HG03060 (cell line): ENCODE data around the gene NT5C2.
A peak's percentile ranks its signal among the peaks of the same experiment; 100 is the strongest.

Source experiments
- ATAC-seq: cut with Tn5 transposase; IDR thresholded peaks from one replicate; pipeline ENCODE4 v1.9.1; 2021; ENCODE audit warnings: low read depth, moderate number of reproducible peaks; ENCODE audit not compliant: unreplicated experiment

NT5C2 gene

GRCh38 chr10:103125323-103126267 lies 67.5 kb downstream of the NT5C2 start:
- ATAC-seq: peak; percentile 68

- ATAC-seq: no peak
Measured at GRCh38 chr10:103124420-103125096, 68.5 kb downstream of the NT5C2 start.

- ATAC-seq: no peak
Measured at GRCh38 chr10:103123282-103124024, 69.6 kb downstream of the NT5C2 start.

- ATAC-seq: no peak
Measured at GRCh38 chr10:103120977-103121735, 71.9 kb downstream of the NT5C2 start.

- no peak for ATAC-seq
Measured at GRCh38 chr10:103120546-103120945, 72.5 kb downstream of the NT5C2 start.

- ATAC-seq: no peak
Measured at GRCh38 chr10:103117247-103117646, 75.8 kb downstream of the NT5C2 start.

- ATAC-seq: no peak
Measured at GRCh38 chr10:103114876-103115275, 78.2 kb downstream of the NT5C2 start.

GRCh38 chr10:103111918-103112877 lies 80.9 kb downstream of the NT5C2 start:
- peak; percentile 55 for ATAC-seq

- peak; percentile 45 for ATAC-seq
Measured at GRCh38 chr10:103111031-103111917, 81.8 kb downstream of the NT5C2 start.

GRCh38 chr10:103110407-103110806 lies 82.7 kb downstream of the NT5C2 start:
- ATAC-seq: no peak

GRCh38 chr10:103109821-103110220 lies 83.3 kb downstream of the NT5C2 start:
- no peak for ATAC-seq

GRCh38 chr10:103106539-103106938 lies 86.5 kb downstream of the NT5C2 start:
- ATAC-seq: no peak

- no peak for ATAC-seq
Measured at GRCh38 chr10:103105462-103105861, 87.6 kb downstream of the NT5C2 start.

GRCh38 chr10:103104721-103105120 lies 88.4 kb downstream of the NT5C2 start:
- no peak for ATAC-seq

GRCh38 chr10:103103989-103104388 lies 89.1 kb downstream of the NT5C2 start:
- no peak for ATAC-seq

GRCh38 chr10:103102195-103102594 lies 90.9 kb downstream of the NT5C2 start:
- ATAC-seq: no peak

- no peak for ATAC-seq
Measured at GRCh38 chr10:103100620-103101019, 92.5 kb downstream of the NT5C2 start.

GRCh38 chr10:103098240-103098639 lies 94.8 kb downstream of the NT5C2 start:
- ATAC-seq: no peak
